ENCODE data around the gene HASPIN. TPM values are rescaled to one million over a fixed set of nuclear protein-coding genes. Genes with fewer than 3 reads are reported as not detected.

The HASPIN gene
- 11.0 and 12.7 TPM in 2 replicates for total RNA-seq (2014; rRNA removed; shearing (Covaris generic))

DNA sequence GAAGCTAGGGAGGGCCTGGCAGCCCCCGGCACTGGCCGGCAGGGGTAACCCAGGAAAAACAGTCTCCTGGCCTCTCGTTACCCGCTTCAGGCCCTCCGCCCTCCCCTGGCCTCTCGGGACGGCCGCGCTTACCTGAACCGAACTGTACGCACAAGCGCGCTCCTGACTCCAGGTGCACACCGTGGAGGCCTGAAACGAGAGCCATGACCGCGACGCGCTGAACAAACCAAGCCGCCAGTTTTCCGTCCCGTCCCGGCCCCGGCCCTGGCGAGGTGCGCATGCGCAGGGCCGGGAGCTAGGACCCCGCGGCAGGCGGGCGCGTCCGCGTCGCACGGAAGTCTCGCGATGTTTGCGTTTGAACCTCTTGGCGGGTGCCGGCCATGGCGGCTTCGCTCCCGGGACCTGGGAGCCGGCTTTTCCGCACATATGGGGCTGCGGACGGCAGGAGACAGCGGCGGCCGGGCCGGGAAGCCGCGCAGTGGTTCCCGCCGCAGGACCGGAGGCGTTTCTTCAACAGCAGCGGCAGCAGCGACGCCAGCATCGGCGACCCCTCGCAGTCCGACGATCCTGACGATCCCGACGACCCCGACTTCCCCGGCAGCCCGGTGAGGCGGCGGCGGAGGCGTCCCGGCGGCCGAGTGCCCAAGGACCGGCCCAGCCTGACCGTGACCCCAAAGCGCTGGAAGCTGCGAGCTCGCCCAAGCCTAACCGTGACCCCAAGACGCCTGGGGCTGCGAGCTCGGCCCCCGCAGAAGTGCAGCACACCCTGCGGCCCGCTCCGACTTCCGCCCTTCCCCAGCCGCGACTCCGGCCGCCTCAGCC is at the start of gene HASPIN:
Gene HASPIN (plus strand): TSS at position 348 of the 822 bp plus-strand sequence. CDS start 33 bp downstream, at position 381.
- peak; percentile 98 for DNase-seq (ENCODE audit: low read depth)

- no peak for DNase-seq (ENCODE audit: low read depth)
These were observed 47.8 kb upstream of the HASPIN start for GRCh38 chr17:3675886-3676285.

GRCh38 chr17:3678095-3678820 is 45.4 kb upstream of the HASPIN start:
- DNase-seq (ENCODE audit: low read depth), result no peak

DNA sequence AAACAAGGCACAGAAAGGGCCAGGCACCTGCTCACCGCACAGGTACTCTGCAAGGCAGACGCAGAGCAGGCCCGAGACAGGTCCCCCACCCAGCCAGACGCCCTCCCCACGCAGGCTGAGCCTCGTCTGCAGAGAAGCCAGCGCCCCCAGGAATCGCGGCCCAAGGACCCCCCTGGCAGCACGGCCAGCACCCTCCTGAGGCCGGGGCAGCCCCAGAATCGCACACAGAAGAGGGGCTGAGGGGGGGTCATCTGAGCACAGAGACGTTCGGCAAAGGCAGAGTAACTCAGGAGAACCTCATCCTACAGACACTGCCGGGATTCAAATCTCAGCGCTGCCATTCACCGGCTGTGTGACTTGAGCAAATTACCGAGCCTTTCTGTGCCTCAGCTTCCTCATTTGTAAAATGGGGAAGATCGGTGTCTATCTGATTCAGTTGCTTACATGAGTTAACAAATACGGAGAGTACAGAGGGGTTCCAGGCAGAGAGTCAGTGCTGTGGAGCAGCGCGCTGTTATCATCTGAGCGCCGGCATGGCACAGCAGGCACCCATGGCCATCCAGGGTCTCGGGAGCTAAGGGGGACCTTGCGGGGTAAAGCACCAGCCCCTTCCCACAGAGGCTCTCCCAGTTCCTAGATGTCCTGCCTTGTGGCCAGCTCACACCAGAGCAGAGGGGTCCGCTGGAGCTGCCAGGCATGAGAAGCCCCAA is 44.7 kb upstream of the HASPIN start:
- no peak for DNase-seq (ENCODE audit: low read depth)

GRCh38 chr17:3679531-3680126 is 44.1 kb upstream of the HASPIN start:
- no peak for DNase-seq (ENCODE audit: low read depth)

GRCh38 chr17:3681057-3681456 is 42.6 kb upstream of the HASPIN start:
- no peak for DNase-seq (ENCODE audit: low read depth)

DNA sequence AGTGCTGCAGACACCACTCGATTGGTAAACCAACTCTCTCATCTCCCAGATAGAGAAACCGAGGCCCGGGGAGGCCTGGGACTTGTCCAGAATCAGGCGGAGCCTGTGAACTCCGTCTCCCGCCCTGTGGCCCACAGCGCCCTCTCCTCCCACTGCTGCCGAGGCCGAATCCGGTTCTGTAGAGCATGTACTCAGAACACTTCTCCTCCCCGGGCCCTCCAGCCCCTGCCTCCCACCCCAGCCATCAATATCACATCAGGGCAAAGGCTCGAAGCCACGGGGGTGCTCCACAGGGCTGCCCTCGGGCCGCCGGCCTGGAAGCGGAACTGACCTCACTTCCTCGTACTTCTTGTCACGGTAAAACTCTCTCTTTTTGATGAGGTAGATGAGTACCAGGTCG is 42.1 kb upstream of the HASPIN start:
- no peak for DNase-seq (ENCODE audit: low read depth)

DNA sequence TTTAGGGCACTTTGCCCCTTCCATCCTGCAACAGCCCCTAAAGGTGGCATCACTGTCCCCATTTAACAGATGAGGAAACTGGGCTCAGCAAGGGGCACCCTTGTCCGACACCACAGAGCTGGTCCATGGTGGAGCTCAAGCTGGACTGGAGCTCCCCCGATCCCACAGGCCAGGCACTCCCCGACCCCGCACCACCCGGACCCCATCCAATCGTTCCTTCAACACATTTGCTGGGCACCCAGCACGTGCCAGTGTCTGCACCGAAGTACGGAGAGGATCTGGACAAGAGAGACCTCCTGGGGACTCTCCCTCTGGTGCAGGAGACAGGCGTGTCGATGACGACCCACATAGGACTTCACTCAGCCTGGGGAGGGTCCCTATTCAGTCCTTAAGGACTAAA is 41.7 kb upstream of the HASPIN start:
- DNase-seq (ENCODE audit: low read depth), result no peak

GRCh38 chr17:3683054-3683511 is 40.6 kb upstream of the HASPIN start:
- DNase-seq (ENCODE audit: low read depth), result peak; percentile 46

GRCh38 chr17:3685174-3685573 is 38.5 kb upstream of the HASPIN start:
- DNase-seq (ENCODE audit: low read depth), result no peak

DNA sequence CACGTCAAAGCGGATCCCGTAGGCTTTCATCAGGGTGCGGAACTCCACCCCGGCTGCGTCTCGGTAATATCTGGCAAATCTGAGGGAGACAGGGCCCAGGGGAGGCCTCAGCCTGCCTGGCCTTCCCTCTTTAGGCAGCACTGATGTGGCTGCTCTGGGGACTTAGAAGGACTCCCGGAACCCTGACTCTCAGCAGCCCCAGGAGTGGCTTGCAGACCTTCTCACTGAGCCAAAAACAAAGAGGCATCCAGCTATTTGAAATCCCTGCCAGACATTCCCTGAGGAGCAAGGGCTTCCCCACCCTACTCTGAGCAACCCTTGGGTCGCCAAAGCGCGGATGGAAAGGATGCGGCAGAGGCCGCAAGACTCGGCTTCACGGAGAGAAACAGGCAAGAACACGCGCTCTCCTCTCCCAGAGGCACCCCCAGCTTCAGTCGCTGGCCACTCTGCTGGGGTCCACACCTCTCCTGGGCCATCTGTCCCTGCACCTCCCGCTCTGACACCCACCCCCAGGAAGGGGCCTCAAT is 35.6 kb upstream of the HASPIN start:
- no peak for DNase-seq (ENCODE audit: low read depth)

DNA sequence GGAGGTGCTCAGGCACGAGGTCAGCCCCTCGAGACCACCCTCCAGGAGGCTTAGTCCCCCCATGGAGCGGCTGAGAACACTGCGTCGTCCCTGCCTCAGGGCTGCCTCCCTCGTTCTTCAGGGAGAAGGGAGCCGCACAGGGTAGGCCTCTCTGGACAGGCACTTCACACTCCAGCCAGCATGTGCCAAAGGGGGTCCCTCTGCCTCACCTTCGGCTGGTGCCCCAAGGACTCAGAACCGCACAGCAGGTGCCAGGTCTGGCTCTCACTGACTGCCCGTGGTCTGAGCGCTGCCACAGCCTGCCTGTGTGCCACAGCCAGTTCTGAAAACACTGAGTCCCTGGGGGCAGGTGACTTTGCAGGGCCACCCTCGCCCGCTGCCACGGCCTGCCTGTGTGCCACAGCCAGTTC is 34.8 kb upstream of the HASPIN start:
- no peak for DNase-seq (ENCODE audit: low read depth)

- DNase-seq (ENCODE audit: low read depth), result no peak
These were observed 34.2 kb upstream of the HASPIN start for GRCh38 chr17:3689262-3690093.

GRCh38 chr17:3690094-3690715 is 33.5 kb upstream of the HASPIN start:
- DNase-seq (ENCODE audit: low read depth), result no peak

GRCh38 chr17:3691617-3692067 is 32.1 kb upstream of the HASPIN start:
- no peak for DNase-seq (ENCODE audit: low read depth)

GRCh38 chr17:3692346-3692745 is 31.4 kb upstream of the HASPIN start:
- no peak for DNase-seq (ENCODE audit: low read depth)

DNA sequence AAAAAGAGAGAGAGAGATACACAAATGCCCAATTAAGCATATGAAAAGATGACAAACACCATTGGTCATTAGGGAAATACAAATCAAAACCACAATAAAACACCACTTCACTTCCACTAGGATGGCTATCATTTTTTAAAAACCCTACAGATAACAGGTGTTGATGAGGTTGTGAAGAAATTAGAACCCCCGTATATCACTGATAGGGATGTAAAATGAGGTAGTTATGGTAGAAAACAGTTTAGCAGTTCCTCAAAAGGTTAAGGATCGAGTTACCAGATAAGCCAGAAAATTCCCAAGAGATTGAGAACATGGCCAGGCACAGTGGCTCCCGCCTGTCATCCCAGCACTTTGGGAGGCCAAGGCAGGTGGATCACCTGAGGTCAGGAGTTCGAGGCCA is 30.6 kb upstream of the HASPIN start:
- DNase-seq (ENCODE audit: low read depth), result no peak

GRCh38 chr17:3693829-3694231 is 29.9 kb upstream of the HASPIN start:
- DNase-seq (ENCODE audit: low read depth), result no peak

GRCh38 chr17:3695129-3695722 is 28.5 kb upstream of the HASPIN start:
- no peak for DNase-seq (ENCODE audit: low read depth)
